Spleen (tissue), 11 donors: Measurements from ENCODE around the gene LGI2. TPM values are rescaled to one million over a fixed set of nuclear protein-coding genes. Genes with fewer than 3 reads are reported as not detected.

Source experiments
- DNase-seq: peaks from one replicate; pipeline ENCODE4 v3.0.0-alpha.2; 2020
- H3K27ac ChIP-seq, 8 donors: fragments of 200-600 bp; sonication (generic) in 7 of 8; 1 replicate in 4 of 8; 2 replicates in 4 of 8; pipeline versions ENCODE4 v1.5.0 to v1.8.0; 2016 to 2021; ENCODE audit warnings: inconsistent platforms in 4 of 8, mild to moderate bottlenecking in 4 of 8, moderate library complexity in 1 of 8
- H3K27me3 ChIP-seq, 7 donors: fragments of 200-600 bp; sonication (generic) in 6 of 7; replicated peaks in 1 of 7; 1 replicate in 4 of 7; 2 replicates in 3 of 7; pipeline versions ENCODE4 v1.5.0 to v1.8.0; 2016 to 2021; ENCODE audit warnings: inconsistent platforms in 3 of 7, mild to moderate bottlenecking in 1 of 7
- H3K36me3 ChIP-seq, 6 donors: fragments of 200-600 bp; sonication (generic) in 5 of 6; 1 replicate in 4 of 6; 2 replicates in 2 of 6; pipeline versions ENCODE4 v1.5.0 to v1.8.0; 2016 to 2021; ENCODE audit warnings: inconsistent platforms in 2 of 6
- H3K4me1 ChIP-seq, 6 donors: fragments of 200-600 bp; sonication (generic) in 5 of 6; 1 replicate in 3 of 6; 2 replicates in 3 of 6; pipeline versions ENCODE4 v1.5.0 to v1.8.0; 2016 to 2021; ENCODE audit warnings: inconsistent platforms in 3 of 6
- H3K4me3 ChIP-seq, 8 donors: fragments of 200-600 bp; sonication (generic) in 7 of 8; 1 replicate in 4 of 8; 2 replicates in 4 of 8; pipeline versions ENCODE4 v1.5.0 to v1.8.0; 2016 to 2021; ENCODE audit warnings: inconsistent platforms in 4 of 8, mild to moderate bottlenecking in 4 of 8, moderate library complexity in 2 of 8
- H3K9me3 ChIP-seq, 8 donors: fragments of 200-600 bp; sonication (generic) in 7 of 8; 1 replicate in 4 of 8; 2 replicates in 4 of 8; pipeline versions ENCODE4 v1.5.0 to v1.8.0; 2016 to 2021; ENCODE audit warnings: inconsistent platforms in 4 of 8
- CTCF ChIP-seq, 11 experiments: fragments of 200-600 bp in 7 of 11; fragments of 450-650 bp in 4 of 11; sonication (generic) in 4 of 11; IDR thresholded peaks in 8 of 11; conservative IDR thresholded peaks in 3 of 11; 1 replicate in 7 of 11; 2 replicates in 4 of 11; pipeline versions ENCODE4 v1.4.0 to v1.8.0; 2016 to 2021; ENCODE audit warnings: antibody characterized with exemption in 11 of 11, inconsistent platforms in 4 of 11, mild to moderate bottlenecking in 1 of 11
- POLR2A ChIP-seq, 3 donors: fragments of 450-650 bp; IDR thresholded peaks; one replicate each; pipeline ENCODE4 v1.5.1; 2017; ENCODE audit warnings: antibody characterized with exemption in 3 of 3, mild to moderate bottlenecking in 1 of 3
- POLR2AphosphoS5 ChIP-seq, 3 donors: sonication (generic); formaldehyde crosslinking; IDR thresholded peaks; one replicate each; pipeline ENCODE4 v1.5.1; 2017; ENCODE audit warnings: antibody characterized with exemption in 3 of 3
- WGBS, 5 donors: extraction: QIAGEN DNeasy Blood & Tissue Kit in 3 of 5; methylation state at CpG; one replicate each; pipeline versions ENCODE4 v1.1.5 to v1.1.7; 2013 to 2018; 5-methylcytosine and 5-hydroxymethylcytosine counted together
- intact Hi-C: fragments of 100-400 bp; cut with DNase I; formaldehyde crosslinking; loops from one replicate; pipeline ENCODE4 v1.15.0; 2023; ENCODE audit warnings: low total_unique reads
- polyA plus RNA-seq, 3 donors: library from polyadenylated mRNA; stranded (reverse); fragments of 200-250 nt; gene quantifications; one replicate each; pipeline ENCODE4 v1.2.1, GENCODE V29; 2013
- total RNA-seq, 7 donors: library from RNA; depleted of rRNA in 3 of 7; stranded (reverse); fragments of >200 nt in 3 of 7; fragmentation: NEBNext Ultra II Directional in 4 of 7; extraction: Animal tissue kit (Norgen Biotek cat#: 25700) in 4 of 7; gene quantifications; one replicate each; pipeline versions ENCODE4 v1.1.0 to v1.2.1, GENCODE V29; 2016 to 2021
- donor health status: healthy with polysubstance abuse.
- donor health status: DM: no; HTN: no; CAD: no; lungs with moderate emphysema.
- donor health status: DM: no; HTN: no; CAD: no.
- donor health status: Bipolar disorder and iron deficiency.
- donor health status: healthy.
- donor health status: DM: no; HTN: no; CAD: no.
- donor health status: DM: yes; HTN: yes; CAD: no.

LGI2 gene
- total and polyA plus RNA-seq, 10 donors, result 0.17 to 2.7 (median 0.72) TPM

- Histone ChIP-seq H3K9me3 (no peaks in the 10 kb centered on the region), H3K4me3 (no peak overlapping the region), H3K27me3 (no peaks in the 10 kb centered on the region), H3K4me1 (no peaks in the 10 kb centered on the region), H3K27ac (no peak overlapping the region), H3K36me3 (no peaks in the 10 kb centered on the region)
- intact Hi-C loops, result no loop called here
- 69 to 81% (median 72%) methylated on average over 4 of the region's 4 CpGs for WGBS, 5 donors
- no peak for DNase-seq
- TF ChIP-seq CTCF (IDR thresholded peaks at IDR 0.05 in 8 of 11, conservative IDR thresholded peaks at IDR 0.05 in 3 of 11) (no peak), POLR2AphosphoS5 (IDR thresholded peaks at IDR 0.05) (no peak), POLR2A (IDR thresholded peaks at IDR 0.05) (no peak)
Measured at GRCh38 chr4:25075851-25076250, 45.1 kb upstream of the LGI2 start.

- no peaks in the 10 kb centered on the region for H3K9me3 ChIP-seq
- H3K27ac ChIP-seq, result no peak overlapping the region
- no peaks in the 10 kb centered on the region for H3K27me3 ChIP-seq
- intact Hi-C loops, result no loop called here
- H3K4me1 ChIP-seq, result no peaks in the 10 kb centered on the region
- no peak for DNase-seq
- H3K4me3 ChIP-seq, result no peak overlapping the region
- H3K36me3 ChIP-seq, result no peaks in the 10 kb centered on the region
- WGBS, 5 donors, result 82 to 94% (median 91%) methylated on average over 11 of the region's 11 CpGs
- TF ChIP-seq POLR2A (IDR thresholded peaks at IDR 0.05), result no peak
- no peak for TF ChIP-seq CTCF (IDR thresholded peaks at IDR 0.05 in 8 of 11, conservative IDR thresholded peaks at IDR 0.05 in 3 of 11)
- TF ChIP-seq POLR2AphosphoS5 (IDR thresholded peaks at IDR 0.05), result no peak
Measured at GRCh38 chr4:25075129-25075528, 44.4 kb upstream of the LGI2 start.

GRCh38 chr4:25070545-25070944 lies 39.8 kb upstream of the LGI2 start:
- Histone ChIP-seq H3K9me3 (no peaks in the 10 kb centered on the region), H3K4me1 (no peaks in the 10 kb centered on the region), H3K4me3 (no peak overlapping the region), H3K27me3 (no peaks in the 10 kb centered on the region), H3K36me3 (no peaks in the 10 kb centered on the region), H3K27ac (no peak overlapping the region)
- TF ChIP-seq POLR2A (IDR thresholded peaks at IDR 0.05) (no peak), POLR2AphosphoS5 (IDR thresholded peaks at IDR 0.05) (no peak), CTCF (IDR thresholded peaks at IDR 0.05 in 8 of 11, conservative IDR thresholded peaks at IDR 0.05 in 3 of 11) (no peak)
- intact Hi-C loops, result no loop called here
- WGBS, 5 donors, result 70 to 80% (median 75%) methylated on average over 3 of the region's 3 CpGs
- no peak for DNase-seq

GRCh38 chr4:25069014-25069413 lies 38.3 kb upstream of the LGI2 start:
- H3K4me1 ChIP-seq, result no peaks in the 10 kb centered on the region
- no peaks in the 10 kb centered on the region for H3K27me3 ChIP-seq
- no peak for TF ChIP-seq POLR2A (IDR thresholded peaks at IDR 0.05)
- no peak for TF ChIP-seq POLR2AphosphoS5 (IDR thresholded peaks at IDR 0.05)
- TF ChIP-seq CTCF (IDR thresholded peaks at IDR 0.05 in 8 of 11, conservative IDR thresholded peaks at IDR 0.05 in 3 of 11), result no peak
- no peak for DNase-seq
- intact Hi-C loops, result no loop called here
- H3K27ac ChIP-seq, result no peak overlapping the region
- no peak overlapping the region for H3K4me3 ChIP-seq
- H3K36me3 ChIP-seq, result no peaks in the 10 kb centered on the region
- H3K9me3 ChIP-seq, result no peaks in the 10 kb centered on the region
- WGBS, 5 donors, result 86 to 95% (median 93%) methylated on average over 3 of the region's 3 CpGs
